HUES48 (cell line): ENCODE data around the gene KLRC3.
A peak's percentile ranks its signal among the peaks of the same experiment; 100 is the strongest.
"Not testable (repeated sequence)": the region's sequence is repeated elsewhere in the genome, so short reads cannot be mapped to it uniquely, and the experiment has no call there.

Experiments used
- H3K27ac ChIP-seq: one replicate; pipeline ENCODE4 v1.7.0; 2013; ENCODE audit warnings: low read depth, low read length, inconsistent platforms
- H3K27me3 ChIP-seq: 2 replicates; pipeline ENCODE4 v1.6.1; 2013; ENCODE audit warnings: mild to moderate bottlenecking, low read length; ENCODE audit not compliant: control insufficient read depth, insufficient read depth
- H3K36me3 ChIP-seq: 2 replicates; pipeline ENCODE4 v1.6.1; 2013; ENCODE audit warnings: low read length; ENCODE audit not compliant: control insufficient read depth, insufficient read depth
- H3K4me1 ChIP-seq: 2 replicates; pipeline ENCODE4 v1.6.1; 2013; ENCODE audit warnings: mild to moderate bottlenecking, low read length; ENCODE audit not compliant: control insufficient read depth, insufficient read depth
- H3K4me3 ChIP-seq: 2 replicates; pipeline ENCODE4 v1.5.1; 2013; ENCODE audit warnings: mild to moderate bottlenecking, low read depth, low read length
- H3K9ac ChIP-seq: 2 replicates; pipeline ENCODE4 v1.6.1; 2013; ENCODE audit warnings: mild to moderate bottlenecking, low read depth, low read length, moderate library complexity
- H3K9me3 ChIP-seq: 2 replicates; pipeline ENCODE4 v1.6.1; 2013; ENCODE audit warnings: low read length; ENCODE audit not compliant: control insufficient read depth, insufficient read depth

Gene KLRC3

GRCh38 chr12:10369557-10370415 lies 50.6 kb downstream of the KLRC3 start:
- 0 out of 2 replicates have a peak, but pooled peaks cover 4% of the 10 kb centered on the region for H3K9me3 ChIP-seq
- H3K9ac ChIP-seq: no peak overlapping the region
- no peaks in the 10 kb centered on the region for H3K36me3 ChIP-seq
- H3K27ac ChIP-seq: no peak overlapping the region
- H3K4me1 ChIP-seq: peaks cover 28% of the 10 kb centered on the region
- H3K4me3 ChIP-seq: no peak overlapping the region
- no peaks in the 10 kb centered on the region for H3K27me3 ChIP-seq

- H3K27ac ChIP-seq: no peak overlapping the region
- no peak overlapping the region for H3K4me3 ChIP-seq
- no peaks in the 10 kb centered on the region for H3K36me3 ChIP-seq
- 0 out of 2 replicates have a peak, but pooled peaks cover 4% of the 10 kb centered on the region for H3K9me3 ChIP-seq
- no peaks in the 10 kb centered on the region for H3K27me3 ChIP-seq
- H3K4me1 ChIP-seq: peaks cover 40% of the 10 kb centered on the region
- H3K9ac ChIP-seq: no peak overlapping the region
These were observed 51.9 kb downstream of the KLRC3 start for GRCh38 chr12:10368206-10369171.

- H3K27ac ChIP-seq, H3K9ac ChIP-seq, H3K36me3 ChIP-seq, H3K27me3 ChIP-seq, H3K4me3 ChIP-seq, H3K9me3 ChIP-seq: not testable (repeated sequence)
- peaks cover 44% of the 10 kb centered on the region for H3K4me1 ChIP-seq
These were observed 52.7 kb downstream of the KLRC3 start for GRCh38 chr12:10367714-10368113.

- H3K4me3 ChIP-seq: no peak overlapping the region
- H3K4me1 ChIP-seq: peaks cover 47% of the 10 kb centered on the region
- 0 out of 2 replicates have a peak, but pooled peaks cover 4% of the 10 kb centered on the region for H3K9me3 ChIP-seq
- no peak overlapping the region for H3K27ac ChIP-seq
- no peaks in the 10 kb centered on the region for H3K27me3 ChIP-seq
- H3K9ac ChIP-seq: no peak overlapping the region
- no peaks in the 10 kb centered on the region for H3K36me3 ChIP-seq
These were observed 53.5 kb downstream of the KLRC3 start for GRCh38 chr12:10366875-10367274.

GRCh38 chr12:10365696-10366405 lies 54.5 kb downstream of the KLRC3 start:
- H3K36me3 ChIP-seq: no peaks in the 10 kb centered on the region

GRCh38 chr12:10364815-10365622 lies 55.4 kb downstream of the KLRC3 start:
- H3K36me3 ChIP-seq: no peaks in the 10 kb centered on the region
- peaks cover 53% of the 10 kb centered on the region for H3K4me1 ChIP-seq
- H3K27me3 ChIP-seq: no peaks in the 10 kb centered on the region
- 0 out of 2 replicates have a peak, but pooled peaks cover 4% of the 10 kb centered on the region for H3K9me3 ChIP-seq
- H3K4me3 ChIP-seq: peak overlapping the region; percentile 63
- H3K9ac ChIP-seq: peak overlapping the region; percentile 56
- peak overlapping the region; percentile 65 for H3K27ac ChIP-seq

More at GRCh38 chr12:10365696-10366405, 54.5 kb downstream of the KLRC3 start:
- Histone ChIP-seq H3K27ac (peak overlapping the region; percentile 65), H3K9me3 (0 out of 2 replicates have a peak, but pooled peaks cover 4% of the 10 kb centered on the region), H3K4me1 (peaks cover 50% of the 10 kb centered on the region), H3K27me3 (no peaks in the 10 kb centered on the region), H3K9ac (no peak overlapping the region), H3K4me3 (peak overlapping the region; percentile 63)

GRCh38 chr12:10363914-10364814 lies 56.2 kb downstream of the KLRC3 start:
- Histone ChIP-seq H3K9ac (peak overlapping the region; percentile 26), H3K4me3 (peak overlapping the region; percentile 63), H3K36me3 (no peaks in the 10 kb centered on the region), H3K9me3 (0 out of 2 replicates have a peak, but pooled peaks cover 4% of the 10 kb centered on the region), H3K27me3 (no peaks in the 10 kb centered on the region), H3K4me1 (peaks cover 56% of the 10 kb centered on the region), H3K27ac (peak overlapping the region; percentile 65)

GRCh38 chr12:10363658-10363913 lies 56.8 kb downstream of the KLRC3 start:
- H3K27ac ChIP-seq: no peak overlapping the region

GRCh38 chr12:10362828-10363657 lies 57.4 kb downstream of the KLRC3 start:
- H3K36me3 ChIP-seq: no peaks in the 10 kb centered on the region
- H3K27me3 ChIP-seq: no peaks in the 10 kb centered on the region
- H3K9ac ChIP-seq: no peak overlapping the region
- no peak overlapping the region for H3K27ac ChIP-seq
- 0 out of 2 replicates have a peak, but pooled peaks cover 4% of the 10 kb centered on the region for H3K9me3 ChIP-seq
- no peak overlapping the region for H3K4me3 ChIP-seq
- peaks cover 56% of the 10 kb centered on the region for H3K4me1 ChIP-seq

More at GRCh38 chr12:10363658-10363913, 56.8 kb downstream of the KLRC3 start:
- H3K4me3 ChIP-seq: peak overlapping the region; percentile 63
- 0 out of 2 replicates have a peak, but pooled peaks cover 4% of the 10 kb centered on the region for H3K9me3 ChIP-seq
- H3K36me3 ChIP-seq: no peaks in the 10 kb centered on the region
- H3K9ac ChIP-seq: no peak overlapping the region
- no peaks in the 10 kb centered on the region for H3K27me3 ChIP-seq
- peaks cover 56% of the 10 kb centered on the region for H3K4me1 ChIP-seq
